Fibroblast of skin of right biceps (primary cell): ENCODE measurements around the gene DCST2.

Source experiments
- DNase-seq: peaks from one replicate; pipeline ENCODE4 v3.0.0-alpha.2; 2013

The DCST2 gene

DNA sequence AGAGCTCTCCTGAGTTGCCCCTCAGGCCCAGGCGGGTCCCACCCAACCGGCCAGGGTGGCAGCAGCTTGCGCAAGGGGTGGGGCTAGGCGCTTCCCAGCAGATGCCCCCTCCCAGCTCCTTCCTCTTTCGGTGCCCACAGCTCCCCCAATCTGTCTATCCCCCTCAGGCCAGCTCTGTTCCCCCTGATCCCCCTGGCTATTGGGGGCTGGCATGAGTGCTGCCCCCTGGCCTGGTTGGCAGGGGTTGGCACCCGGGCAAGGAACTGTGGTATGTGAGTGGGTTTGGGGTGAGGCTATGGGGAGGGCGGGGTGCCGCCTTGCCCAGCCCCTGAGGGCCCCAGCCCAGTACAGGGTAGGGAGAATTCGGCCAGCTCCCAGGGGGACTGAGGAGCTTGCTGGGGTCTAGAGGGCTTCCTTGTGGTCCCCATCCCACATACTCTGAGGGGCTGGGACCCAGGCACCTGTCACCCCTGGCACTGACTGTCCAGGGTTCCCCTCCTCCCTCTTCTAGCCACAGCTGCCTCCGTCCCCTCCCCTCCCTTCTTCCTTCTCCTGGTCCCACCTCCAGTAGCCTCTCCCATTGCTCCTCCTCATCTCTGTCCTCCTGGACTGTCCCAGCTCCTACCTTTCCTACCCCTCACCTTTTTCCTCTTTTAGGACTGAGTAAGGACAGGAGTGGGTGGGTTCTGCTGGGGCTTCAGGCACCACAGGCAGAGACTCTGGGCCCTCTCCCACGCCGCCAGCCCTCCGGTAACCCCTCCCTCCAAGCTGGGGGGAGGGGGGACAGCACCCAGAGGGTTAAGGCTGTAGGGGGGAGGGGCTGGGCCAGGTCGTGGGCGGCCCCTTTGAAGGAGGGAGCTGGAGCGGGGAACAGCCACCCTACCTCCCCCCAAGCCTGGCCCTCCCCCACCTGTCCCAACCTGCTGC is 25.3 kb downstream of the DCST2 start:
- DNase-seq: no peak

DNA sequence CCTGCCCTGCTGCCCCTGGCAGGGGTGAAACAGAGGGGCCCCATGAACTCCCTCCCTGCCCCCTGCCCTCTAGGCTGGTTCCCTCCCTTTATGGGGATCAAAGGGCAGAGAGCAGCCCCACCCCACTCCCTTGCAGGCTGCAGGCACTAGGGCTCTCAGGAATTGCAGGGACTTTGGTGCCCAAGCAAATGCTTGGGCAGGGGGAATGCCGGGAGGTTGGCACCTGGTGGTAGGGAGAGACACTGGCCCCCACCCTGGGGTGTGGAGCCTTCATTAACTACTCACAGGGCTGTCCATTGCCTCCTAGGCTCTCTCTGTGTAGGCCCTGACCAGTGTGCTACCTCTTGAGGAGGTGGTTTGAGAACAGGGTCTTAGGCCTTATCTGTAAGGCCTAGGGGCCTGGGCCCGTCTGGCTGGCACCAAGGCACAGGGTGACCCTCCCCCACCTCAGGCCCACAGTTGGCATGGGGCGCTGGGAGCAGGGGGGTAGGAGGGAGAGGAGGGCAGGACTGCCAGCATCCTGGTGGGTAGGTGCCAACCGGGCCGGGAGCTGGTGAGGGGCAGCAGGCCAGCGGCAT is 26.2 kb downstream of the DCST2 start:
- no peak for DNase-seq

DNA sequence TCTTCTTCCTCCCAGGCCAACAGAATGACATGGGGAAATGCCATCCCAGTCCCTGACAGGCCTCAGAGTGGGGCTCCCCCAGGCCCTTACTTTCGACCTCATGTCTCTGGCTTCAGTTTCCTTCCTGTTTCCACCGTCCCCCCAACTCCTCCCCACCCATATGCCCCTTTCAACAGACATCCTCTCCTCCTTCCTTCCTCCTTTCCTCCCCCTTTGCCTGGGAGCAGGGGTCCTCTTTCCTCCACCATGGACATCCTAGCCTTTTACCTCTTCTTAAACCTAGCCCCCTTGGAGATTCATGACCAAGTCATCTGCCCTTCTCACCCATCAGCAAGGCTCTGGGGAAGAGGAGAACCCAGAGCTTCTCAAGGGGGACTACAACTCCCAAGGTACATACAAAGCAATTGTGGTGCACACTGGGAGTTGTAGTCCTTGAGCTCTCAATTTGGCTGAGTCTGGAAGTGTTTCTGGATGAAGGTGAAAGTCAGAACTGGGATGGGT is 26.9 kb downstream of the DCST2 start:
- peak; percentile 31 for DNase-seq

DNA sequence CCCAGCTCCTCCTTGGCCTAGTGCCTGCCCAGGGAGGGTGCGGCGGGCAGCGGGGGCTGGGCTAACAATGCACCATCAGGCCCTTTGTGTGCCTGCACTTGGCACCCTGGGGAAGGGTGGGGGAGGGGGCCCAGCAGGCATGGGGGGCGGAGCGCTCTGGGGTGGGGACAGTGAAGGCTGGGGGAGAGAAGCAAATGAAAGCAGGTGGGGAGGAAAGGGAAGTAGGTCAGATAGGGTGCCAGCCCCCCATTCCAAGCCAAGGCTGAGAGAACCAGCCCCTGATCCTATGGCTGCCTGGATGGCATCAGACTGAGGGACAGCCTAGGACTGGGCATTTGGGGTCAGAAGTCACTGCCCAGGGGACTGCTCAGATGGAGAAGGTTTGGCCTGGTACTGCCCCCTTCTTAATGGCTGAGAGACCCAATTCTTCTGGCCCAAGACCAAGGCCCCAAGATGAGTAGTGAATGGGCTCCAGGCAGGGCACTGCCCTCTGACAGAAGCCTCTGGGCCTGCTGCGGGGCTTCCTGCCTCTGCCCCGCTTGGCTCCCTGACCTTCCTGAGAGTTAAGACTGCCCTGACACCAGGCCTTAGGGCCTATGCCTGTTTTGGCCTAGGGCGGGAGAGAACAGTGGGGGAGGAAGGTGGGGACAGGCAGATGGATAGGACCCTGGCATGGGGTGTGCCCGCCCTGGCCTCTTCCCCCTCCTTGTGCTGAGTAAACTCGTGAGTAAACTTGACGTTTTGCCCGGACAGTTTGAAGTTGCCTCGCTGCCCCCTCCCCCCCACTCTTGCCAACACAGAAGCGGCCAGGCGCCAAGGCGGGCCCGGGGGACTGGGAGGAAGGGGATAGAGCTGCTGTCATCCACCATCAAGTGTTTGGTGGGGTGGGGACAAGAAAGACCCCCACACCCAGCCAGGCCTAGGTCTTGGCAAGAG is 28.2 kb downstream of the DCST2 start:
- no peak for DNase-seq

DNA sequence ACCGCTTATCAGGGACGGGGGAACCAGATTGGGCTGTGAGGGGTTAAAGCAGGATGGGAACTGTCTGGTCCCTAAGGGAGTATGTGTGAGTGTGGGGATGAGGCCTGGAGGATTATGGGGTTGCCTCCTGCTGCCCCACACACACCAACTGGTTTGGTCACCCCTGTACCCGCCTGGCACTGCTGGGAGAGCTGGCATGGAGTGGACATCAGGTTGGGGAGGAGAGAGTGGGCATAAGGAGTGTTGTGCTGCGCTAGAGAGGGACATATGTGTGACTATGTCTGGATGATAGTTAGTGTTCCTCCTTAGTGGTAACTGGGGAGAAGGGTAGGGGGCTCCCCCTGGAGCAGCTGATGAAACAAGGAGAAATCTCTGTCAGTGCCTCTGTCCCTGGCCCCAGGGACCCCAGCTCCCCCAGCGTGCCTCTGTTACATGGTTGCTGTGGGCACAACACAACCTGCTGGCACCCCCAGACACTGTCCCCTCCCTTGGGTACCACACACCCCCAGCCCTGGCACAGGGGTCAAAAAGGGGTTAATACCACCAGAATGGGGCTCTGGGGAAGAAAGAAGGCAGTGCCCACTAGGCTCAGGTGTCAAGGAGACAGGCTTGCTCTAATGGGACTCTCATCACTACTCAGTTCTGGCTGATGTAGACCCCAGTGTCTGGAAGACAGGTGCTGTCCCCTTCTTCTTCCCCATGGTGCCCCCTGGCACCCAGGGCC is 29.1 kb downstream of the DCST2 start:
- DNase-seq: peak; percentile 12

DNA sequence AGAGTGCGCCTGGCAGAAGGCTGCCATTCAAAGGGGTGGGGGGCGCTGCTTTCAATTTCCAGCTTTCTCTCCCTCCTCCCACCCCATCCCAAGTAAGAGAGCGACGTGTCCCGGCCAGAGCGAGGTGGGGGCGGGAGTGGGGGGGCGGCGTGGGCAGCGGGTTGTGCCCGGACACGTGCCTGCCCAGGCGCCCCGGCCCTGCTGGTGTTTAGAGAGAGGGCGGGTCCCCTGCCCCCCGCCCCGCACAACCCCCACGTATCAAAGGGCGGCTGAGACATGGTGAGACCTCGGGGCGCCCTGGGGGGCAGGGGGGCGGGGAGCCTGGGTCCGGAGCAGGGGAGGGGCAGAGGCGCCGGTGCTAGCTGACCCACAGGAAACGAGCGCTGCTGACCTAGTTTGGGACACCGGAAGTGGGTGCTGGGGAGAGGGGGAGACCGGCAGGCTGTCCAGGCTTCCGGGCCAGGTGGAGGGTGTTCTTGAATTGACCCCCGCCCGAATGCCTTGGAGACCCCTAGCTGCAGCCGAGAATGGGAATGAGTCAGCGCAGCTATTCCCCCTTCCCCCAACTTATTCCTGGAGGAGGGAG is 29.7 kb downstream of the DCST2 start:
- peak; percentile 40 for DNase-seq

DNA sequence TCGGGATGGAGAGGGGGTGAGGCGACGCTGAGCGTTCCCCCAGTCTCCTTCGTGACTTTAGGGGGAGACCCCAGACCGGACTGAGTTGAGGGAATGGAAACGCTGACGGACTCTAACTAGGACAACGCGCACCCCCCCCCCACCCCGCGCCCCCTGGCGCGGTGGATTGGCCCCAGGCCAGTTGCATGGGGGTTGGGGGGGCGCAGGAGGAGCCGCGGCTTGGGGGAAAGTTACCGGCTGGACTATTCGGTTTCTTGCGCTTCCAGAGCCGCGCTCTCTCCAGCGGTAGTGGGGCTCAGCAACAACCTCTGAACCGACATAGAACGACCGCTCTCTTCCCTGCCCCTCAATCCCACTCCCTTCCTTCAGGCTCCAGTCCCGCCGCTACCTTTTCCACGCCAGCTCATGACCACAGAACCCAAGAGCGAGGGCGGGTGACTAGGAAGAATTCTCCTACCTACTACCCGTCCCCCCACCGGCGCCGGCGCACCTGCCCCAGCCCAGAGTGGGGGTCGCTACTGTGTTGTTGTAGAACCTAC is 30.3 kb downstream of the DCST2 start:
- DNase-seq: peak; percentile 22

DNA sequence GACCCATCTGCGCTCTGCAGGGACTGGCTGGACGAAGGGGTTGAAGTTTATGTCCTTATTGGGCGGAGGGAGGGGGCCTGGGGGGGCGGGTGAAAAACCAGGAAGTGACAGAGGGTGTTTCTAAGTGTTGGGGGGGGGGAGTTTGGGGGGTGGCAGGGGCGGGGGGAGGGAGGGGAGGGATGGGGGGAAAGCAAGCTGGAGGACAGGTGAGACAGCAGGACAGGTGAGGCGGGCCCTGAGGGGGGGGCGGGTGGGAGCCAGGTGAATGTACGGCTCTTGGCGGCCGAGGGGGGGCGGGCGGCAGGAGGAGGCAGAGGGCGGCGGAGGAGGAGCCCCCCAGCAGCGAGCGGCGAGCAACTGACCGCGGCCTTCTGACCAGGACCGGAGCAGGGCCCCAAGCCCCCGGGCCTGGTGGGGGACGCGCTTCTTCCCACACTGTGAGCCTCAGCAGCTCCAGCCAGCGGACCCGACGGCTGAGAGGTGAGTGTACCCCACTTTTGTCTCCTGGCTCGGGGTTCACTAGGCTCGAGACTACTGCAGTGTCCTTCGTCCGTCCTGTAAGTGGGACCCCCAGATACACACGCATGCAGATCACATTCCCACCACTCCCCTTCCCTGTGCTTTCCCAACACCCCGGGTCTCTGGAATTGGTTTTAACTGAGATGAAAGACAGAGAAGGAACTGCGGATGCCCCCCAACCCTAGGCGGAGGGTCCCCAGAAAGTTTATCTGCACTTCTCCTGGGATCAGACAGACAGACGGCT is 30.9 kb downstream of the DCST2 start, which contains the start of gene ZBTB7B:
TSS of gene ZBTB7B (plus strand) at position 339 of the 763 bp plus-strand sequence. CDS start 11,859 bp downstream, outside the sequence.
- DNase-seq: peak; percentile 13

DNA sequence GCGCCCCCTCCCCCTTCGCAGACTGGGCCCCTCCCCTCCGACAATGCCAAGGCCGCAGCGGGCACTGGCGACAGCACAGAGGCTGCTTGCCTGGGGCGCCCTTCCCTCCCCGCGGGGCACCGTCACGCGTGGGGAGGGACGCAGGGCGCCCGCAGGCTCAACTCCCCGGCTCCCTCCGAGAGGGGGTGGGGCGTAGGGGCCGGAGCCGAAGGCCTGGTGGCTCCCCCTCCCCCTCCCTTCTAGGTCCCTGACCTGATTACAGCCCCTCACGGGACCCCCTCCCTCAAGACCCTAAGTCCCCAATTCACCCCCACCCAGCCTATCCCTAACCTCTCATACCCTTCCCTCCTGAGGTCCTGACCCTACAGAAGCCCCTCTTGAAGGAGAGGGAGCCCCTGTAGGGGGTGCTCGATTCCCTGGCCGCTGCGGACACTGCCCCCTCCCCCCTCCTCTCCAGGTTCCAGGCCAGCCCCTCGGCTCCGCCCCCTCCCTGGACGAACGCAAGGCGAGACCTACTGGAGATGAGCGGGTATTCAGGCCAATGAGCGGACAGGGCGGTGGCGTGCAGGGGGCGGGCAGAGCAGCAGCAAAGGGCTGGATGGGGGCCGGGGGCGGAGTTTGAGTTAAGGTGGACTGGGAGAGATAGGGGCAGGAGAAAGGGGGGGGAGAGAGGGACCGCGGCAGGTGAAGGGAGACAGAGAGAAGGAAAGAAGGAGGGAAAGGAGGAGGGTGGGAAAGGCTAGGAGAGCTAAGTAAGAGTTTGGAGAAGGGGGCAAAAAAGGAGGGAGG is 31.7 kb downstream of the DCST2 start:
- DNase-seq: peak; percentile 99

DNA sequence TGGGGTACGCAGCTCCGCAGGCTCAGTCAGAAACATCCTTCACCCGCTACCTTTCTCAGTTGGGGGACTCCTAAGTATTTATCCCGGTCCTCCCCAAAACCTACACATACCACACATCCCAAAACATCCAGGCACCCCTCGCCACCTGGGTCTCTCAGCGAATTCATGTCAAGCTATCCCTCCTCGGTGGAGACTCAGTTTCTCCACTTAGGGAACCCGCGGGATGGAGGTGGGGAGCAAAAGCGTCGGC is 32.2 kb downstream of the DCST2 start:
- no peak for DNase-seq

DNA sequence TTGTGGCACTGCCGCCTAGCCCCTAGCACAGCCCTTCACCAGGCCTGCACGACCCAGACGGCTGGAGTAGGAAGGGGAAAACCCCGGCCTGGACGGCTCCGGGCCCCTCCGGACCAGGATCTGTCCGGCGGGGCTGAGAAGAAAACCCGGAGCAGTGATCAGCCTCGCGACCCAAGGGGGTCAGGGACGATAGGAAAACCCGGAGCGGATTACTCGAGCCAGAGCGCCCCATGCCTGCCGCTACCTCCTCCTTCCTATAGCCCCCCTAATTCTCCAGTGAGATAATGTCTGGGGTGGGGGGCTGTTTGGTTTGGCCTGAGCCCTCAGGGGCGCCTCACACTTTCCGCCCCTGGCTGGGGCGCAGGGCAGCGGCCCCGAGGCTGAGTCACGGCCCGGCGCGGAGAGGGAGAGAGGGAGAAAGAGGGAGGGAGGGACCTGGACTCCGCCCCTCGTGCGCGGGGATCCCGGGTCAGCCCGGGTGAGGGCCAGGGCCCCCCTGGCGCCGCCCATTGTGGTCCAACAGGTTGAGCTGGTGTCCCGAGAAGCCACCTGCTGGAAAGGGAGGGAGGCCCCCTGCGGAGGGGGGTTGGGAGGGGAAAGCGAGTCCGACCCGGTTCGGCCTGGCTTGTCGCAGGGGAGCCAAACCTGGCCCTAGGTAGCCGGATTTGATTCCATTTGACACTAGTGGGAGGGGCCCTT is 32.7 kb downstream of the DCST2 start:
- peak; percentile 82 for DNase-seq

DNA sequence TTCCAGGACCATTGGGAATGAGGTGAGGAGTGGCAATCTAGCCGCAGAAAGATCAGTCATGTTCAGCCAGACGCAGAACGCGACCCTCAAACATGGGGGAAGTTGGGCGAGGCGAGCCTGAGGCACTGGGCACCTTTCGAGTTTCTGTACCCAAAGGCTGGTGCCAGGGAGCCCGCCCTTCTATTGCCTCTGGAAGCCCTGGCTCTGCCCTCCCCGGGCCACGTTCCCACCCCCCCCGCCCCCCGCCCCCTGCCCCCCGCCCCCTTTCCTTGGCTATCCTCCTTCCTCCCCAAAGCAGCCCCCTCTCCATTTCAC is 33.2 kb downstream of the DCST2 start:
- peak; percentile 11 for DNase-seq

DNA sequence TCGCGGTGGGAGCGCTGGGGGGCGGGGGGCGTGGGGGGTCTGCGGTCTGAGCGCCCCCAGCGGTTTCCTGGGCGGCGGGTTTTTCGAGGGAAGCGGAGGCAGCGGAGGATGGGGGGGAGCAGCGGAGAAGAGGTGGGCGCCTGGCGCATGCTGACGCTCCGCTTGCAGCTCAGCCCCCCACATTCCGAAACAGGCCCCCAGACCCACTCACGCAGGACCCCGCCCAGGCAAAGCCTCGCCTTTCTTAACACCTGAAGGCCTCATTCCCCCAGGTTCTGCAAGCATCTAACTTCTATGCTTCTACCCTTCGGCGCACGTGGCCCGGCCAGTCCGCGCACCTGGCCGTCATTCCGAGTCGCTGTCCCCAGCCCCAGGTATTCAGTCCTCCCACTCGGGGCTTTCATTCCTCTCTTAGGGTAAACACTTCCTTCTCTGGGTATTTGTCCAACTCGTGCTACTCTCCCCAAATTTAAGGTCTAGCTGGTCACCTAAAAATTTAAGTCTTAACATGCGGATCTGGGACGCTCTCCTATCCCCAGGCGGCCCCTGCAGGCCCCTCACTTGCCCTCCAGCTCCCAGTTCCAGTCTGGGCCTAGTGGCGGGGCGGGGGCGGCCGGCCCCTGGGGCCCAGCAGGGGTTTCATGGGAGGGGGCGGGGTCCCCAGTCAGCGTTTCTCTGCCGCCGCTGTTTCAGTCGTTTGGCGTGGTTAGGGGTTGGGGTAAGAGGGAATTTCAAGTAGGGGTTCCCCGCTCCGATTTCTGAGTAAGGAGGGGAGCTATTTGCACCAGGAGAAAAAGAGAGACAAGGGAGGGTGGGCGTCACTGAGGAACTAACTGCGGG is 33.8 kb downstream of the DCST2 start:
- no peak for DNase-seq

DNA sequence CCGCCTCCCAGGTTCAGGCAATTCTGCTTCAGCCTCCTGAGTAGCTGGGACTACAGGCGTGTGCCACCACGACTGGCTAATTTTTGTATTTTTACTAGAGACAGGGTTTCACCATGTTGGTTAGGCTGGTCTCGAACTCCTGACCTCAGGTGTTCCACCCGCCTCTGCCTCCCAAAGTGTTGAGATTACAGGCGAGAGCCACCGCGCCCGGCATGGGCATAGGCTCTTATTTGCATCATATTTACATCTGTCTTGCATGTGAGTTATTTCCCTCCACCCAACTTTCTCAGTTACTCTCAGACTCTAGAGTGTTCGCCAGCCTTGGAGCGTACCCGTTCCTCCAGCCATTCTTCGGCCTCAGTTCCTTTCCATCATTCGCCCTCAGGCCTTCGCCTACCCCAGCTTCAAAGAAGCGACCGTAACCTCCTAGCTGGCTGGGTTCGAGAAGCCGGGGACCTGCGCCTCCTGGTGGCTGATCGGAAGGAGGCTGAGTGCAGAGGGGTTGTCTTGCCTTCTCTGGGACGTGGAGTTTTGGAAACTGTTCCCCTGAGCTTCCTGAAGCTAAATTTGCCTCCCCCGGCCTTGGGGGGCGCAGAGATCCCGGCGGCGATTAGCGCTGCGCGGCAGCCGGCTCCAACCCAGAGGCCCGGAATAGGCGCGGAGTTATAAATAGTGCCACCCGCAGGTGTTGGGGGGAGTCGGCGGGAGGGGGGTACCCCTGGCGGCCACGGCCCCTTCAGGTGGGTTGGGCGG is 34.6 kb downstream of the DCST2 start:
- DNase-seq: peak; percentile 78

DNA sequence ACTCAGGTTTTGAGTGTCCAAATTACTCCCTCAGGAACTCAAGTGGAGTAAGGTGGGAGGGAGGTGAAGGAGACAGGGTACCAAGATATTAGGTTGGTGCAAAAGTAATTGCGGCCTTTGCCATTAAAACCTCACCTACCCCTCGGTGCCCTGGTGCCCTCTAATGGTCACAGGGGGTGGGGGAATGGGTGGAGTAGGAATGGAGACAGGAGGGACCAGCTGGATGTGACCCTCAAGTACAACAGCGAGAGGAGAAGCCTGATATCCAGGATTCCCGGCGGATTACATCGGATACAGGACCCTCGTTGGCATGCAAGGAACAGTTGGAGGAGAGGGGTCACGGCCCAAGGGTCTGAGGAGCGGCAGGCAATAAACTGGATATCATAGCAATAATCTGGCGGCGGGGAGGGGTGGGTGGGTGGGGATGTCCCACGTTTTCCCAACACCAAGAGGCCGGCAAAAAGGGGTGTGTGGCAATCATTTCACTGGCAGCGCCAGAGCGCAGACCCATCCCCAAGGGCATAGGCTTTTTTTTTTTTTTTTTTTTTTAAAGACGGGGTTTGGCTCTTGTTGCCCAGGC is 35.3 kb downstream of the DCST2 start:
- DNase-seq: no peak

DNA sequence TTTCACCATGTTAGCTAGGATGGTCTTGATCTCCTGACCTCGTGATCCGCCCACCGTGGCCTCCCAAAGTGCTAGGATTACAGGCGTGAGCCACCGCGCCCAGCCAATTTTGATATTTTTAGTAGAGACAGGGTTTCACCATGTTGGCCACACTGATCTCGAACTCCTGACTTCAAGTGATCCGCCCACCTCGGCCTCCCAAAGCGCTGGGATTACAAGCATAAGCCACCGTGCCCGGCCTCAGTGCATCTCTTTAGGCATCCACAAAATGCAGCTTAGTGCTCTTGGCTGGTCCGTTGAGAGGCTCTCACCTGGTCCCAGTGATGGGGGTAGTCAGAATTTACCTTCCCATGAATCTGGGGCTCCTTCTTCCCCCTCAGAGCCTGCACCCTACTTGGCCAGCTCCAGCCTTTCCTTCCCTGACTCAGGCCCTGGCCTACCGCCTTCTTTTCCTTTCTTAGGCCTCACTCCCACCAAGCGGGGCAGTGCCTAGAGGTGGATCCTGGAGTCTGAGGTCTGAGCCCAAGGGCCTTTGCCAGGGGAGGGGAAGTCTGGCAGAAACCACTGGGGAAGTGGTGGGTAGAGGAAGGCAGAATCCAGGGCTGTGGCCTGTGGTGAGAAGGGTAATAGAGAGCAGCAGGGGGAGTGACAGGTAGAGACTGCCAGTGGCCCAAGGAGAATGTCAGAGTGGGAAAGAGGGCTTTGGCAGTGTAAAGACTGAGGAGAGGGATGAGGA is 36.4 kb downstream of the DCST2 start:
- no peak for DNase-seq
